ENCODE data around the gene GRIN2D.

Gene GRIN2D

DNA sequence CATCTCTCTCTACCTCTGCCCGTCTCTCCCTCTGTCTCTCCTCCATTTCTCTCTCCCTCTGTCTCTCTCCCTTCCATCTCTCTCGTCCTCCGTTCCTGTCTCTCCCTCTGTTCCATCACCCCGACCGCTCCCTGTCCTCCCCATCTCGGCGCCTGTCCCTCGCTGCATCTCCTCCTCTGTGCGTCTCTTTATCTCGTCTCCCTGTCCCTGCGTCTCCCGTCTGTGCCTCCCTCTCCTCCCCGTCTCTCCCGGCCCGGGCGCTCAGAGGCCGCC, 4.6 kb downstream of the GRIN2D start:
- no peak for DNase-seq (ENCODE audit: low spot score)

DNA sequence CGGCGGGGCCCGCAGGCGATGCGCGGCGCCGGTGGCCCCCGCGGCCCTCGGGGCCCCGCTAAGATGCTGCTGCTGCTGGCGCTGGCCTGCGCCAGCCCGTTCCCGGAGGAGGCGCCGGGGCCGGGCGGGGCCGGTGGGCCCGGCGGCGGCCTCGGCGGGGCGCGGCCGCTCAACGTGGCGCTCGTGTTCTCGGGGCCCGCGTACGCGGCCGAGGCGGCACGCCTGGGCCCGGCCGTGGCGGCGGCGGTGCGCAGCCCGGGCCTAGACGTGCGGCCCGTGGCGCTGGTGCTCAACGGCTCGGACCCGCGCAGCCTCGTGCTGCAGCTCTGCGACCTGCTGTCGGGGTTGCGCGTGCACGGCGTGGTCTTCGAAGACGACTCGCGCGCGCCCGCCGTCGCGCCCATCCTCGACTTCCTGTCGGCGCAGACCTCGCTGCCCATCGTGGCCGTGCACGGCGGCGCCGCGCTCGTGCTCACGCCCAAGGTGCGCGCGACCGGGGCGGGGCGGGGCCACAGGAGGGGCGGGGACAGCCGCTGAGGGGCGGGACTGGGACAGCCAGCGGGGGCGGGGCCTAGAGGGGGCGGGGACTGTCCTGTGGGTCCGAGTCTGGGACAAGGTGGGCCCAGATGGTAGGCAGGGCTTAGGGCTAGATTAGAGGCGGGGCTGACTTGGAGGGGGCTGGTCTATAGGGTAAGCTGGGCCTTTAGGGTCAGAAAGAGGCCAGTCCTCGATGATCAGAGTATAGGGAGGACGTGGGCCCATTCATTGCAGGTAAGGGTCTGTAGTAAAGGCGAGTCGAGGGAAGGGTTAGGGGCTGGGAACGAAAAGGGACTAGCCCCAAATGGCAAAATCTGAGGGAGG, 5.1 kb downstream of the GRIN2D start:
- peak; percentile 93 for DNase-seq (ENCODE audit: low spot score)

DNA sequence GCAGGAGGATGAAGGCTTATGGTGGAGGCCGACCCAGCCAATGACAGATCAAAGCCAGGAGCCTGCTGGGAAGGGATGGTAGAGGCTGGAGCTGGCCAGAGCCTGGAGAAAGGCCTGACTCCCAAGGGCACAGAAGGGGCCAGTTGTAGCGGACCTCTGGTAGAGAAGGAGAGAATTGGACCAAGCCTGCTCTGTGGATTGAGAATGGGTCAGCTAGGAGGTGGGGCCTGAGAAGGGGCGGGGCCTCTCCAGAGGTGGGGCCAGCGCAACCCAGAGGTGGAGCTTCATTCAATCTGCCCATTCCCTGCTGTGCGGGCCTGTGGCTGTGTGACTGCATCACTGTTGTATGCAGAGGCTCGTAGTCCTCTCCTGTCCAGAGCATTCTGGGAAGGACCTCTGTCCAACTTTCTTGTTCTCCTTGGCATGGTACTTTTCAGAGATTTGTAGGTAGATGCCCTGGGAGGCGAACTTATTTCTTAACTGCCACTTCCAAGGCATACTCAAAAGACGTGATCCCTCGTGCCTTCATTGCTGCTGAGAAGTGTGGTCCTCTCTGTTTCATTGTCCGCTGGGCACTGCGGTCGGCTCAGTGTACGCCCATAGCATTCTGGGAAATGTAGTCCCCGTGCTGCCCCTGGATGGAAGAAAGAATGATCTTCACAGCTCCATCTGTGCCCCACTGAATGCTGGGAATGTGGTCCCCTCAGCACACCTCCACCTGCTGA, 6.7 kb downstream of the GRIN2D start:
- DNase-seq (ENCODE audit: low spot score): no peak

DNA sequence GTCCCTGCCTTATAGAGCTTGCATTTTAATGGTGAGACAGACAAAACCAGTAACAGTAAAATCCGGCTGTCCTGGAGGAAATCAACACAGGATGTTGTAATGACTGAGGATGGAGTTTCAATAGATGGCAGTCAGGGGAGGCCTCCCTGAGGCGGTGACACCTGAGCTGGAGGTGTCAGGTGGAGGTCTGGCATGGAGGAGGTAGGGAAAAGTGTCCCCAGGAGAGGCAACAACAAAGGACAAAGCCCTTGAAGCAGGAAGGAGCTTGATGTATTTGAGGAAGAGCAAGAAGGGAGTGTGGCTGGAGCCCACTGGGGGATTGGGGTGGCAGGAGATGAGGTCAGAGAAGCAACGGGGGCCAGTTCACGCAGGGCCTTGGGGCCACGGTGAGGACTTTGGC, 7.8 kb downstream of the GRIN2D start:
- no peak for DNase-seq (ENCODE audit: low spot score)

DNA sequence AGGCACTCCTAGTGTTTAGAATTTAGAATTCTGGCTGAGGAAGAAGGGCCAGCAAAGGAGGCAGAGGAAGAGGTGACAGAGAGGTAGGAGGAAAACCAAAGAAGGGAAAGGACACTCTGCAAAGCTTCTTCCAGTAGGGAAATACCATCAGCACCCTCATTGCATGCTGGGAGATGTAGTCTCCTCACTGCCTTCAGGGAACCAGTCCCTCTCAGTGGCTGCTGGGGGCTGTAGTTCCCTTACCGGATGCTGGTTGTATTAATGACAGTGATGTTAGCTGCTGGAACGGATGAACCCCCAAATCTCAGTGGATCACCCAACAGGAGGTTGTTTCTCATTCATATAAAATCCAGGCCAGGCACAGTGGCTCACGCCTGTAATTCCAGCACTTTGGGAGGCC, 10.1 kb downstream of the GRIN2D start:
- peak; percentile 78 for DNase-seq (ENCODE audit: low spot score)

DNA sequence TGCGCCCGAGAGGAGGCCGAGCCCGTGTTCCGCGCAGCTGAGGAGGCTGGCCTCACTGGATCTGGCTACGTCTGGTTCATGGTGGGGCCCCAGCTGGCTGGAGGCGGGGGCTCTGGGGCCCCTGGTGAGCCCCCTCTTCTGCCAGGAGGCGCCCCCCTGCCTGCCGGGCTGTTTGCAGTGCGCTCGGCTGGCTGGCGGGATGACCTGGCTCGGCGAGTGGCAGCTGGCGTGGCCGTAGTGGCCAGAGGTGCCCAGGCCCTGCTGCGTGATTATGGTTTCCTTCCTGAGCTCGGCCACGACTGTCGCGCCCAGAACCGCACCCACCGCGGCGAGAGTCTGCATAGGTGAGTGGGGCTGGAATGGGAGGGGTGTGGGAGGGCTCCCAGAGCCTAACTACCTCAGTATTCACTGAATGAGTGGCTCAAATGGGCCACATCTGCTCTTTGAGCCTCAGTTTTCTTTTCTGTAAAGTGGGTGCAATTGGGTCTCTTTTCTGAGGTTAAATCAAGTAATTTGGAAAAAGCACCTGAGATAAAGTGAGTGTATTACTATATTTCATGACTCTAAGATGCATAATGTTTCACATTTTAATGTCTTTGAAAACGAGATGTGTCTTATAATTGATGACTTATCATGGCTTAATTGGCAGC, 11.7 kb downstream of the GRIN2D start:
- DNase-seq (ENCODE audit: low spot score): no peak

DNA sequence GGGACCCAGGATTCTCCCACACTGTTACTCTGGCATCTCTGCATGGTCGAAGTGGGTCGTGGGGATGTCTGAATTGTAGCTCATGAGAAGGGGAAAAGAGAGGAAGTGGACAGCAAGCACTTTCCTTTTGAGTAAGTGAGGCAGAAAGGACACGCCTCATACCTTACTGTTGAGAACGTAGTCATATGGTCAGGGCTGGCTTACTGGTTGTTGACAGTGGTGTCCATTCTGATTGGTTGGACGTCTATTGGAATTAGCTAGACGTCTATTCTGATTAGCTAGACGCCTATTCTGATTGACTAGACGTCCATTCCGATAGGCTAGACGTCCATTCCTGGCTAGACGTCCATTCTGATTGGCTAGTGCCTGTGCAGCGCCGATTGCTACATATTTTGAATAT, 12.4 kb downstream of the GRIN2D start:
- DNase-seq (ENCODE audit: low spot score): no peak

DNA sequence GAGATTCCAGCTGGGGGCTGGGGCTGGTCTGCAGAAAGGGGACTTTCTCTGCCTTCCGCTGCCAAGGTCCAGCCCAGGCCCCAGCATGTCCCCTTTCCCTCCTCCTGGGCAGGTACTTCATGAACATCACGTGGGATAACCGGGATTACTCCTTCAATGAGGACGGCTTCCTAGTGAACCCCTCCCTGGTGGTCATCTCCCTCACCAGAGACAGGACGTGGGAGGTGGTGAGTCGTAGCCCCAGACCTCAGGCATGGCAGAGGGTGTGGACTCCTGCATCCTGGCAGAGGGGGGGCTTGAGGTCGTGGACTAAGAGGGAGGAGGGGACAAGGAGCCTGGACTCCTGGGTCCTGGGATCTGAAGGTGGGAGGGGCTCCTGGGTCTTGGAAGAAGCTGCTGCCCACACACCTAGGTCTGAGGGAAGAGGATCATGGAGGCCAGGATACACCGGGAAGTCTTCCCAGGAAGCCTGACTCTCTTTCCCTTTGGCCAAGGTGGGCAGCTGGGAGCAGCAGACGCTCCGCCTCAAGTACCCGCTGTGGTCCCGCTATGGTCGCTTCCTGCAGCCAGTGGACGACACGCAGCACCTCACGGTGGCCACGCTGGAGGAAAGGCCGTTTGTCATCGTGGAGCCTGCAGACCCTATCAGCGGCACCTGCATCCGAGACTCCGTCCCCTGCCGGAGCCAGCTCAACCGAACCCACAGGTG, 20.6 kb downstream of the GRIN2D start:
- DNase-seq (ENCODE audit: low spot score): no peak

DNA sequence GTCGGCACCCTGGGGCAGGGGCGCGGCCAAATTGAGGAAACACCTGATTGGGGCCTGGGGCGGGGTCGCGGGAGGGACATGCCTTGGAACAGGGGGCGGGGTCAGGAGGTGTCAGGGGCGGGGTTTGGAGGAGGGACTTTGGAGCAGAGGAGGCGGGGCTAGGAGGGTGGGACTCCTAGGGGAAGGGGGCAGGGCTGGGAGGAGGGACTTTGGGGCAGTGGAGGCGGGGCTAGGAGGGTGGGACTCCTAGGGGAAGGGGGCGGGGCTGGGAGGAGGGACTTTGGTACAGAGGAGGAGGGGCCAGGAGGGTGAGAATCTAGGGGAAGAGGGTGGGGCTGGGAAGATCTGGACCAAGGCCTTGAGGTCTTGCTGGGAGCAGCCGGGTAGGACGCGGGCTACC, 21.9 kb downstream of the GRIN2D start:
- peak; percentile 84 for DNase-seq (ENCODE audit: low spot score)

DNA sequence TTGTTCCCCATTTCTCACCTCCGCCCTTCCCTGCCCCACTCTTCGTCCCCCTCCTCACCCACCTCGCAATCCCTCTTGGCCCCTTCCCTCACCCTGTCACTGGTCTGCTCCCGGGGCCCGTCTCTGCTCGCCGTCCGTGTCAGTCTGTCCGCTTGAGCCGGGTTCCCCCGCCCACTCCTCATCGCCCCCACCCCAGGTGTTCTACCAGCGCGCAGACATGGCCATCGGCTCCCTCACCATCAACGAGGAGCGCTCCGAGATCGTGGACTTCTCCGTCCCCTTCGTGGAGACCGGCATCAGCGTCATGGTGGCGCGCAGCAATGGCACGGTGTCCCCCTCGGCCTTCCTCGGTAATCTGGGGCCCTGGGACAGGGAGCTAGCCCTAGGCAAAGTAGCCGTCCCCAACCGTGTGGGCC, 22.3 kb downstream of the GRIN2D start:
- no peak for DNase-seq (ENCODE audit: low spot score)

DNA sequence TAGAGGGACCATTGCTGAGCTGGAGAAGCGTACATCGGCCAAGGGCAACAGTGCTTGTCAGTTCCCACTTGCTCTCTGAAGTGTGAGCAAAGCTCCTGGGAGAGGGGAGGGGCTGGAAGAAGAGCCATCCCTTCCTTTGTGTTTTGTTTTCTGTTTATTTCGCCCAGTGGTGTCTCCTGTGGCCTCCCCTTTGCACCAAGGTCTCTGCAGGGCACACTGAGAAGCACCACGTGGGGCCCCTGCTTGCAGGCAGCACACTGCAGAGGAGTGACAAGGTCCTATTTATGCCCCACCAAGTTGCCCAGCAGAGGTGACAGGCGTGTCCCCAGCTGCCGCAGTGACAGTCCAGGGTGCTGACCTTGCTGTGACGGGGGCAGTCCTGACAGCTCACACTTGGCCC, 24.0 kb downstream of the GRIN2D start:
- DNase-seq (ENCODE audit: low spot score): no peak

DNA sequence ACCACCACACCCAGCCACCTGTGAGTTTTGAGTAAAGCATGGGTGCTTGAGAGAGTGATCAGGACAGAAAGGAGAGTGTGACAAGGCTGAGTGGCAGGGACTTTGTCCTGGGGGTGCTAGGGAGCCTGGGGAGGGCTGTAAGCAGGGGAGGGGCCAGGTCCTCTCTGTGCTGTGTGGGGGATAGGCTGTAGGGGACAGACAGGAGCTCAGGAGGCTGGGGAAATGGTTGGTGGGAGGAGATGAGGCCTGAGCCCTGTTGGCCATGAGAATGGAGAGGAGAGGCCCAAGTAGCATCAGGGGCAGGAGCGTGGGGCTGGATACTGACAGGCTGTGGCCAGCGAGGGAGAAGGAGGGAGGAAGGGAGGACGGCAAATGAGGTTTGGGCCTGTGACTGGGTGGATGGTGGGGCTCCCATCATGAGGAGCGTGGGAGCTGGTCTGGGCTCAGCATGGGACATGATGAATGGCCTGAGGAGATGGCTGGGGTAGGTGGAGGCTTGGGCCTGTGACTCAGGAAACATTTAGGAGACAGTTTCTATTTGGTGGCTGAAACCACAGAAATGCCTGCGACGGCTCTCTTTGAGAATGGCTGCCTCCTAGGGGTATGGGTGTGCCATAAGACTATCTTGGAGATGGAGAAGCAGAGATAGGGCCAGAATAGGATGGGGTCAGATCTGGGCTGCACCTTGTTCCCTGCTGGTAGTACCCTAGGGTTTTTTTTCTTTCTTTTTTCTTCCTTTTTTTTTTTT, 25.0 kb downstream of the GRIN2D start:
- peak; percentile 32 for DNase-seq (ENCODE audit: low spot score)

DNA sequence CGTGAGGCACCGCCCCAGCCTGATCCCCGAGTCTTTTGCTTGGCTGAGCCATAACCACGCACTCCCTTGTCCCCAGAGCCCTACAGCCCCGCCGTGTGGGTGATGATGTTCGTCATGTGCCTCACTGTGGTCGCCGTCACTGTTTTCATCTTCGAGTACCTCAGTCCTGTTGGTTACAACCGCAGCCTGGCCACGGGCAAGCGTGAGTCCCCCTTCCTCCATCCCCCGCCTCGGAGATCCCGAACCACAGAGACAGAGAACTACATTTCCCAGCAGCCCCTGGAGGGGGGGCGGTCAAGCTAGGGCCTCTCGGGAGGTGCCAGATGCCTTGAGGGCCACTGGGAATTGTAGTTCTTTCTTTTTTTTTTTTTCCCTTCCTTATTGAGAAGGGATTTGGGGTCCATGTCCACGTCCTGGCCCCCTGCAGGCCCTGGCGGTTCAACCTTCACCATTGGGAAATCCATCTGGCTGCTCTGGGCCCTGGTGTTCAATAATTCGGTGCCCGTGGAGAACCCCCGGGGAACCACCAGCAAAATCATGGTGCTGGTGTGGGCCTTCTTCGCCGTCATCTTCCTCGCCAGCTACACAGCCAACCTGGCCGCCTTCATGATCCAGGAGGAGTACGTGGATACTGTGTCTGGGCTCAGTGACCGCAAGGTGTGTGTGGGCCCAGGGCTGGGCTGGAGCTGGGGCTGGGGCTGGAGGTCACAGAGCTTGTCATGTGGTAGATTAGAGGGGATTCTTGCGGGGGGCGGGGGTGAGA, 25.9 kb downstream of the GRIN2D start:
- peak; percentile 79 for DNase-seq (ENCODE audit: low spot score)

DNA sequence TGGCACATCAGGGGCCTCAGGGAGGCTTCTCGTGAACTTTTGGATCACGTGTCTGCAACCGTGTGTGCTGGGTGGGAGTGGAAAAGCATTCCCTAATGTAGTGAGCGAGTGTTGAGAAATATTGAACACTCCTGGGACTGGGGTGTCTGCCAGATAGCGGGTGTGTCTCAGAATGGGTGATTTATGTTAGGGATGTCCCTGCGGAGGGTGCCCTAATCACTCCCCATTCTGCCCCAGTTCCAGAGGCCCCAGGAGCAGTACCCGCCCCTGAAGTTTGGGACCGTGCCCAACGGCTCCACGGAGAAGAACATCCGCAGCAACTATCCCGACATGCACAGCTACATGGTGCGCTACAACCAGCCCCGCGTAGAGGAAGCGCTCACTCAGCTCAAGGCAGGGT, 28.1 kb downstream of the GRIN2D start:
- no peak for DNase-seq (ENCODE audit: low spot score)

DNA sequence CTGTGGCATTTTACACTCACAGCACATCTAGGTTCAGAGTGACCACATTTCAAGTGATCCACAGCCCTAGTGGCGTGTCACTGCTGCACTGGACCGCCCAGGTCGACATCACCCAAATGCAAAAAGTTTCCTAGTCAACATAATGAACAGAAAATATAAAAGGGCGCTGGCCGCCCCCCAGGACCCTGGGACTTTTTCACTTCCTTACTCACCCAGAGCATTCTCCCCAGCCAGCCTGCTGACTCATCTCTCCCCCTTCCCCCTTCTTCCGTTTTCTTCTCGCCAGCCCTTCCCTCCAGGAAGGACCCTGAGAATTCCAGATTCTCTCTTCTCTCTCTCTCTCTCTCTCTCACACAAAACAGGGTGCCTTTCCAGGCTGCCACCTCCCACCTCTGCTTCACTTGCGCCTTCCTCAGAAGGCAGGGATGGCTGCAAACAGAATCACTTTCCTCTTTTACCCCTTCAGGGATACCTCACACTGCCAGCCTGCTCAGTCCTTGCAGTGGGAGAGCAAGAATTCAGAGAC, 31.3 kb downstream of the GRIN2D start:
- DNase-seq (ENCODE audit: low spot score): no peak

DNA sequence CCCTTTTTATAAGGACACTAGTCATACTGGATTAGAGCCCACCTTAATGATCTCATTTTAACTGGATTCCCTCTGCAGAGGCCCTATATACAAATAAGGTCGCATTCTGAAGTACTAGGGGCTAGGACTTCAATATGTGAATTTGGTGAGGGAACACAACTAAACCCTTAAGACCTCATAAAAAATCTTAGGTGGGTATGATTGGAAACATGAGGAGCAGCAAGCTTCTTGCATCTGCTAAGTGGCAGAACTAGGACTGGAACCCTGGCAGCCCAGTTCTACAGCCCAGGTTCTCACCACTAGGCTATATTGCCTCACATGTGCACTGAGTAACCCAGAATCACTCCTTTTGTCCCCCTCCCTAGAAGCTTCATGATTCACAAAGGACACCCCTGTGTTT, 35.2 kb downstream of the GRIN2D start:
- no peak for DNase-seq (ENCODE audit: low spot score)

DNA sequence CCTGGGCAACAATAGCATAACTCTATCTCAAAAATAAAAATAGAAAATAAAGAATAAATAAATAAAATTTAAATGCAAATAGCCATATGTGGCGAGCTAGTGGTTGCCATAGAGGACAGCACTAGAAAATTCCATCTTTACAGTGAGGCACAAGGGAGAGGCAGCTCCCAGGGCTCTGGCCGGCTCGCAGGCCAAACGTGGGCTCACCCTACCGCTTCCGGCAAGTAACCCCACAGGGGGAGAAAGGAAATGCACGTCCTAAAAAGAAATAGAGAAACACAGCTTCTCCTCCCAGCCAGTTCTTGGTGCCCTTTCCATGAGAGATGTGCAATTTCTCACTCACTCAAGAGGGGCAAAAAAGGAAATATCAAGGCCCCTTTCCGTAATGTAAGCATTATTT, 39.9 kb downstream of the GRIN2D start:
- DNase-seq (ENCODE audit: low spot score): no peak

DNA sequence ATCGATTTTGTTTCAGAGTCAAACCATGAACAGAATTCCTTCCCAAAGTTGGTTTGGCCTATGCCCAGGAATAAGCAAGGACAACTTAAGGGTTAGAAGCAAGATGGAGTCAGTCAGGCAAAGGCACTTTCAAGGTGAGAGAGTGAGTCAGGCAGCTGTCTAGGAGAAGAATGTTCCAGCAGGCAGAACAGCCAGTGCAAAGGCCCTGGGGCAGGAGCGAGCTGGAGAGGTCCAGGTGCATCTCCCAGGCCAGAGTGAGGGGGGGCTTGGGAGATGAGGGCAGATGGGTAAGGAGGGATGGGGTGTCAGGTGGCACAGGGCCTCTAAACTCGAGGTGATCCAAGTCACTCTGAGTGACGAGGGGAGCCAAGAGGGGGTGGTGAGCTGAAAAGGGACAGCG, 43.1 kb downstream of the GRIN2D start:
- DNase-seq (ENCODE audit: low spot score): no peak

DNA sequence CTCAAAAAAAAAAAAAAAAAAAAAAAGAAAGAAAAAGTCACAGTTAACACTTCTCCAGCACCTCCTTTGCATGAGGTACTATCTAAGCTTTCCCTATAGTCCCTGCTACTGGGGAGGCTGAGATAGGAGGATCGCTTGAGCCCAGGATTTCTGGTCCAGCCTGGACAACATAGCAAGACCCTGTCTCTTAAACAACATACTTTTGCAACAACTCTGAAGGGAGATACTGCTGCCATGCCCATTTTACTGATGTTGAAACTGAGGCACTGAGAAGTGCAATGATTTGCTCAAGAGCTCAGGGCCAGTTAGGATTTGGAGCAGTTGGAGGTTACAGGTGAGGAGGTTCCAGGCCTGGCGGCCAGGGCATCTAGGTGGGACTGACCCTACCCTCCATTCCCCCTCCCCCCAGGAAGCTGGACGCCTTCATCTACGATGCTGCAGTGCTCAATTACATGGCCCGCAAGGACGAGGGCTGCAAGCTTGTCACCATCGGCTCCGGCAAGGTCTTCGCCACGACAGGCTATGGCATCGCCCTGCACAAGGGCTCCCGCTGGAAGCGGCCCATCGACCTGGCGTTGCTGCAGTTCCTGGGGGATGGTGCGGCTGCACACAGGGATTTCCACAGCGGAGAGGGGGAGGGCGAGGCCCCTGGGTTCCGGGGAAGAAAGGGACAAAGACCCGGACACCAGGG, 48.0 kb downstream of the GRIN2D start:
- DNase-seq (ENCODE audit: low spot score): no peak
